ENCODE measurements around the gene SH2D5. TPM values are rescaled to one million over a fixed set of nuclear protein-coding genes. Genes with fewer than 3 reads are reported as not detected.

SH2D5 gene
- total and polyA plus RNA-seq, 9 donors: 0.15 to 1.8 (median 0.65) TPM; not detected in 1

DNA sequence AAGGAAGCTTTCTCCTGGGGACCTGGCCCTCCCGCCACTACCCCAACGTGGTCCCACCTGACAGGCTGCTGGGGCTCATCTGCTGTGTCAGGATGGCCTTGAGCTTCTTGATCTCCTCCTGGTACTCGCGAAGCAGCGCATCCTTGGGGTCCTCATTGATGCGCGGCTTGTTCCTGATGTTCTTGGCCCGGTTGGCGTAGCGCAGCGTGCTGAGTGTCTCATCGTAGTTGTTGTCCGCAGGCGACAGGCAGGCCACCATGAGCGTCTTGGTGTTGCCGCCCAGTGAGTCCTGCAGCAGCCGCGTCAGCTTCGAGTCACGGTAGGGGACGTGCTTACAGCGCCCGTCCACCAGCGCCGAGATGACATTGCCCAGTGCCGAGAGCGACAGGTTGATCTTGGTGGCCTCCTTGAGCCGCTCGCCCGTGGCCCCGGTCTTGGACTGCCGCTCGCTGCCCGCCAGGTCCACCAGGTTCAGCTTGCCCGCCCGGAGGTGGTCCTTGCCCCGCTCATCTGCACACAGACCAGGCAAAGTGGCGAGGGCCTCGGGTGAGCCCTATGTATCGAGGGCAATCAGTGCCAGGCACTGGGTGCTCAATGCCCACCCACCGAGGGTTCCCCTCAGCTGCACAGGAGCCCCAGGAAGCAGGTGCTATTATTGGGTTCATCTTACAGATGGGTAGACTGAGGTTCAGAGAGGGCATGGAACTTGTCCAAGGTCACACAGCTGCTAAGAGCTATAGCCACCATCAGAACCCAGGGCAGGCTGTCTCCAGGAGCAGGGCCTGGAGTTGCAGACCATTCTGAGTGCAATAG, 27.9 kb downstream of the SH2D5 start:
- H3K9me3 ChIP-seq: no peaks in the 10 kb centered on the region
- no peak overlapping the region for H3K27ac ChIP-seq
- no peak overlapping the region for H3K4me3 ChIP-seq
- intact Hi-C loops (cut with DNase I): no loop called here
- H3K36me3 ChIP-seq: no peaks in the 10 kb centered on the region
- TF ChIP-seq EP300 (IDR thresholded peaks at IDR 0.05): no peak
- TF ChIP-seq, protein P1, sequence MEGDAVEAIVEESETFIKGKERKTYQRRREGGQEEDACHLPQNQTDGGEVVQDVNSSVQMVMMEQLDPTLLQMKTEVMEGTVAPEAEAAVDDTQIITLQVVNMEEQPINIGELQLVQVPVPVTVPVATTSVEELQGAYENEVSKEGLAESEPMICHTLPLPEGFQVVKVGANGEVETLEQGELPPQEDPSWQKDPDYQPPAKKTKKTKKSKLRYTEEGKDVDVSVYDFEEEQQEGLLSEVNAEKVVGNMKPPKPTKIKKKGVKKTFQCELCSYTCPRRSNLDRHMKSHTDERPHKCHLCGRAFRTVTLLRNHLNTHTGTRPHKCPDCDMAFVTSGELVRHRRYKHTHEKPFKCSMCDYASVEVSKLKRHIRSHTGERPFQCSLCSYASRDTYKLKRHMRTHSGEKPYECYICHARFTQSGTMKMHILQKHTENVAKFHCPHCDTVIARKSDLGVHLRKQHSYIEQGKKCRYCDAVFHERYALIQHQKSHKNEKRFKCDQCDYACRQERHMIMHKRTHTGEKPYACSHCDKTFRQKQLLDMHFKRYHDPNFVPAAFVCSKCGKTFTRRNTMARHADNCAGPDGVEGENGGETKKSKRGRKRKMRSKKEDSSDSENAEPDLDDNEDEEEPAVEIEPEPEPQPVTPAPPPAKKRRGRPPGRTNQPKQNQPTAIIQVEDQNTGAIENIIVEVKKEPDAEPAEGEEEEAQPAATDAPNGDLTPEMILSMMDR (IDR thresholded peaks at IDR 0.05): no peak
- TF ChIP-seq POLR2A (IDR thresholded peaks at IDR 0.05): no peak
- no peaks in the 10 kb centered on the region for H3K27me3 ChIP-seq
- no peak for DNase-seq
- H3K4me1 ChIP-seq (ENCODE audit: insufficient read depth): no peaks in the 10 kb centered on the region
- 92% methylated on average over 41 of the region's 41 CpGs for WGBS, 3 donors

DNA sequence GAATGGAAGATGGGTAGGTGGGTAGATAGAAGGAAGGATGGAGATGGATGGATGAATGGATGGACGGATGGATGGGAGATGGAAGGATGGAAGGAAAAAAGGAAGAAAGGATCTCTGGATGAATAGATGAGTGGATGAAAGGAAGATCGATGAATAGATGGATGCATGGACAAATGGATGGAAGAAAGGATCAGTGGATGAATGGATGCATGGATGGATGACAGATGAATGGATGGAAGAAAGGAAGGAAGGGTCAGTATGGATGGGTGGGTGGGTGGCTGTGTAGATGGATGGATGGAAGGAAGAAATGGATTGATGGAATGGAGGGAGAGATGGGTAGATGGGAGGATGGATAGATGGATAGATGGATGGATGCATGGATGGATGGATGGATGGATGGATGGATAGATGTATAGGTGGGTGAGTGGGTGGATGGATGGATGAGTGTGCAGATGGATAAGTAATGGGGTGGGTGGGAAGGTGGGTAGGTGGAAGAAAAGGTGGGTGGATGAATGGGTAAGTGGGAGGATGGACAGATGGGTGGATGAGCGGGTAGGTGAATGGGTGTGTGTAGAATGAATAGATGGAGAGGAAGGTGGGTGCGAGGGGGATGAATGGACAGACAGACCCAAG, 29.3 kb downstream of the SH2D5 start:
- WGBS, 3 donors: 86 to 93% (median 90%) methylated on average over 4 of the region's 4 CpGs
- Histone ChIP-seq H3K4me1 (ENCODE audit: insufficient read depth) (no peaks in the 10 kb centered on the region), H3K4me3 (no peak overlapping the region), H3K27me3 (no peaks in the 10 kb centered on the region), H3K36me3 (no peaks in the 10 kb centered on the region), H3K27ac (no peak overlapping the region), H3K9me3 (no peaks in the 10 kb centered on the region)
- TF ChIP-seq EP300 (IDR thresholded peaks at IDR 0.05) (no peak), POLR2A (IDR thresholded peaks at IDR 0.05) (no peak)
- TF ChIP-seq, protein P1 (IDR thresholded peaks at IDR 0.05): no peak
- no peak for DNase-seq
- intact Hi-C loops (cut with DNase I): no loop called here

DNA sequence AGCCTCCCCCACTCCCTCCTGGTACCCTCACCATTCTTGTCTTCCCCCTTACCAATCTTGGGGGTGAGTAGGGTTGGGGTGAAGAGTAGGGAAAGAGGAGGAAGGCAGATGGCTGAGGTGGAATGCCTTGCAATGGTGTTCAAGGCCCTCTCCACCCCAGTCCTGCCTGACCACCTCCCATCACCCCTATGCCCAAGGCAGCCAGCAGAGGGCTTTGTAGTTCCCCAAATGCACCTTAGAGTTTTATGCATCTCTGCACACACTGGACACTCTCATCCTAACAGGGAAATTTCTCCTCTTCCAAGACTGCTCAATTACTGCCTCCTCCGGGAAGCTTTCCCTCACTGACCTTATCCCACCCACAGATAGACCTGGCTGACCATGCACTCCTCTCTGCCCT, 30.1 kb downstream of the SH2D5 start:
- Histone ChIP-seq H3K4me1 (ENCODE audit: insufficient read depth) (no peaks in the 10 kb centered on the region), H3K4me3 (no peak overlapping the region), H3K36me3 (no peaks in the 10 kb centered on the region), H3K9me3 (no peaks in the 10 kb centered on the region), H3K27ac (no peak overlapping the region), H3K27me3 (no peaks in the 10 kb centered on the region)
- 69 to 80% (median 74%) methylated on average over 1 of the region's 1 CpG for WGBS, 3 donors
- DNase-seq: no peak
- TF ChIP-seq POLR2A (IDR thresholded peaks at IDR 0.05) (no peak), EP300 (IDR thresholded peaks at IDR 0.05) (no peak)
- TF ChIP-seq, protein P1 (IDR thresholded peaks at IDR 0.05): no peak
- intact Hi-C loops (cut with DNase I): no loop called here

DNA sequence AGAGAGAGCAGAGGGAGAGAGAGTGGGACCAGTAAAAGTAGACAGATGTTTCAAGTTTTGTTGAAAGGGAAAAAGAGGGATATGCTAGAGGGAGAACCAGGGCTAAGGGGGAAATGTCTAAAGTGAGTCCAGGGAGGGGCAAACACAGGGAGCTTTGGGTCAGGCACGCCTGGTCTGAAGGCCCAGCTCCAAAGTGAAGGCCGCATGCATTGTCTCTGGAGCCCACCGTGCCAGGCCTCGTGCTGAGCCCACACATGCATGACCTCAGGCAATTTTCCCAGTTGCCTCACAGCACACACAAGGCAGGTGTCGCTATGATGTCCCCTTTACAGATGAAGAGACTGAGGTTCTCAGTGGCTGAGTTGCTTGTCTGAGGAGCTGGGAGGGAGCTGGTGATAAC, 30.7 kb downstream of the SH2D5 start:
- no peaks in the 10 kb centered on the region for H3K4me1 ChIP-seq (ENCODE audit: insufficient read depth)
- H3K27ac ChIP-seq: no peak overlapping the region
- intact Hi-C loops (cut with DNase I): no loop called here
- no peak overlapping the region for H3K4me3 ChIP-seq
- 91 to 94% (median 92%) methylated on average over 5 of the region's 5 CpGs for WGBS, 3 donors
- TF ChIP-seq POLR2A (IDR thresholded peaks at IDR 0.05): no peak
- TF ChIP-seq, protein P1 (IDR thresholded peaks at IDR 0.05): no peak
- TF ChIP-seq EP300 (IDR thresholded peaks at IDR 0.05): no peak
- no peaks in the 10 kb centered on the region for H3K27me3 ChIP-seq
- H3K9me3 ChIP-seq: no peaks in the 10 kb centered on the region
- no peaks in the 10 kb centered on the region for H3K36me3 ChIP-seq
- no peak for DNase-seq

All from ovary (tissue), 9 donors.